H1 (cell line): ENCODE measurements around the gene PGLYRP4. TPM values are rescaled to one million over a fixed set of nuclear protein-coding genes. Genes with fewer than 3 reads are reported as not detected.

ENCODE experiments used
- CTCF ChIA-PET: fragments of 300-600 bp; sonication (Branson Sonifier 250); formaldehyde crosslinking; loops from one replicate; lab custom pipeline; 2021; ENCODE audit not compliant: partially characterized antibody; lab: Charles Lee
- POLR2A ChIA-PET: fragments of 300-600 bp; sonication (Branson Sonifier 250); formaldehyde crosslinking; loops from one replicate; lab custom pipeline; 2021; ENCODE audit warnings: inconsistent platforms; ENCODE audit not compliant: partially characterized antibody; lab: Charles Lee
- DNase-seq, 2 experiments: peaks; one replicate each; pipeline versions ENCODE4 v3.0.0 to v3.0.0-alpha.2; 2010 to 2022; ENCODE audit warnings: low spot score in 2 of 2, low read depth in 1 of 2, mixed read lengths in 1 of 2
- FAIRE-seq: peaks from 2 replicates; lab custom pipeline; 2011; peaks lifted over from hg19 to GRCh38; lab: Jason Lieb, UNC
- H2AFZ ChIP-seq: 2 replicates; pipeline ENCODE4 v1.8.1; 2012; ENCODE audit warnings: low read length, inconsistent platforms
- H2AK5ac ChIP-seq: 2 replicates; pipeline ENCODE4 v1.6.1; 2013; ENCODE audit warnings: low read depth, low read length
- H2BK120ac ChIP-seq: replicated peaks from 2 replicates; pipeline ENCODE3; 2013; ENCODE audit warnings: low read depth, low read length, inconsistent platforms
- H2BK12ac ChIP-seq: 2 replicates; pipeline ENCODE4 v1.6.1; 2013; ENCODE audit warnings: low read depth, low read length
- H2BK15ac ChIP-seq: 2 replicates; pipeline ENCODE4 v1.6.1; 2013; ENCODE audit warnings: low read length
- H2BK20ac ChIP-seq: 2 replicates; pipeline ENCODE4 v1.6.1; 2013; ENCODE audit warnings: low read length
- H2BK5ac ChIP-seq: 2 replicates; pipeline ENCODE4 v1.6.1; 2013; ENCODE audit warnings: low read depth, low read length
- H3K14ac ChIP-seq: 2 replicates; pipeline ENCODE4 v1.6.1; 2013; ENCODE audit warnings: inconsistent platforms; ENCODE audit not compliant: insufficient read length
- H3K18ac ChIP-seq: 2 replicates; pipeline ENCODE4 v1.6.1; 2013; ENCODE audit warnings: low read length; ENCODE audit errors: extremely low read depth
- H3K23ac ChIP-seq: 2 replicates; pipeline ENCODE4 v1.6.1; 2013; ENCODE audit warnings: inconsistent platforms; ENCODE audit not compliant: insufficient read length
- H3K23me2 ChIP-seq: 2 replicates; pipeline ENCODE4 v1.6.1; 2013; ENCODE audit warnings: low read depth, low read length
- H3K27ac ChIP-seq: 2 replicates; pipeline ENCODE4 v1.6.1; 2011; ENCODE audit warnings: low read depth, low read length, inconsistent platforms
- H3K27me3 ChIP-seq, 4 experiments: replicated peaks in 1 of 4; 1 replicate in 1 of 4; 2 replicates in 3 of 4; pipeline versions ENCODE4 v1.6.1 to v1.8.1; 2011 to 2013; ENCODE audit warnings: low read length in 3 of 4, mild to moderate bottlenecking in 3 of 4, inconsistent platforms in 2 of 4, mixed read lengths in 2 of 4, moderate library complexity in 1 of 4; ENCODE audit not compliant: control insufficient read depth in 3 of 4, insufficient read depth in 3 of 4; ENCODE audit errors: extremely low read depth in 1 of 4
- H3K36me3 ChIP-seq, 4 experiments: 2 replicates each; pipeline versions ENCODE4 v1.6.1 to v1.8.1; 2011 to 2013; ENCODE audit warnings: mild to moderate bottlenecking in 4 of 4, low read length in 3 of 4, moderate library complexity in 2 of 4, control low read depth in 1 of 4, inconsistent platforms in 1 of 4; ENCODE audit not compliant: insufficient read depth in 4 of 4, control insufficient read depth in 2 of 4
- H3K4ac ChIP-seq: replicated peaks from 2 replicates; pipeline ENCODE3; 2013; ENCODE audit warnings: low read length, low read depth, mixed read lengths, inconsistent platforms; ENCODE audit not compliant: insufficient read length
- H3K4me1 ChIP-seq, 4 experiments: replicated peaks in 1 of 4; 1 replicate in 1 of 4; 2 replicates in 3 of 4; pipeline versions ENCODE4 v1.6.1 to v1.8.1; 2011 to 2013; ENCODE audit warnings: low read length in 3 of 4, inconsistent platforms in 2 of 4, mixed read lengths in 1 of 4; ENCODE audit not compliant: insufficient read depth in 4 of 4, control insufficient read depth in 3 of 4
- H3K4me2 ChIP-seq, 2 experiments: 2 replicates each; pipeline versions ENCODE4 v1.6.1 to v1.8.1; 2011 to 2013; ENCODE audit warnings: low read depth in 2 of 2, low read length in 2 of 2, control low read depth in 1 of 2, inconsistent platforms in 1 of 2, mild to moderate bottlenecking in 1 of 2; ENCODE audit not compliant: insufficient read depth in 1 of 2
- H3K4me3 ChIP-seq, 4 experiments: fragments of 200-600, 300-600 bp in 1 of 4; sonication (generic), shearing (Covaris generic), sonication (Bioruptor Twin) in 1 of 4; 2 replicates each; pipeline versions ENCODE4 v1.5.1 to v1.8.1; 2011 to 2016; ENCODE audit warnings: low read length in 4 of 4, low read depth in 3 of 4, control low read depth in 2 of 4, inconsistent platforms in 2 of 4, mild to moderate bottlenecking in 2 of 4, mixed read lengths in 1 of 4, moderate library complexity in 1 of 4; ENCODE audit not compliant: insufficient read depth in 2 of 4; ENCODE audit errors: extremely low read depth in 1 of 4
- H3K56ac ChIP-seq: replicated peaks from 2 replicates; pipeline ENCODE3; 2013; ENCODE audit warnings: low read depth, mild to moderate bottlenecking, mixed read lengths, low read length, inconsistent platforms; ENCODE audit not compliant: insufficient read length
- H3K79me1 ChIP-seq: 2 replicates; pipeline ENCODE4 v1.6.1; 2013; ENCODE audit warnings: low read depth, low read length, control low read depth
- H3K79me2 ChIP-seq, 2 experiments: 2 replicates each; pipeline versions ENCODE4 v1.6.1 to v1.8.1; 2012 to 2013; ENCODE audit warnings: low read length in 2 of 2, mild to moderate bottlenecking in 2 of 2, inconsistent platforms in 1 of 2; ENCODE audit not compliant: insufficient read depth in 2 of 2, control insufficient read depth in 1 of 2
- H3K9ac ChIP-seq, 4 experiments: replicated peaks in 1 of 4; 1 replicate in 1 of 4; 2 replicates in 3 of 4; pipeline versions ENCODE4 v1.6.1 to v1.8.1; 2011 to 2013; ENCODE audit warnings: low read depth in 3 of 4, low read length in 3 of 4, control low read depth in 2 of 4, mild to moderate bottlenecking in 2 of 4, moderate library complexity in 2 of 4, inconsistent platforms in 1 of 4; ENCODE audit errors: extremely low read depth in 1 of 4
- H3K9me3 ChIP-seq, 2 experiments: 2 replicates each; pipeline versions ENCODE4 v1.6.1 to v1.8.1; 2012 to 2013; ENCODE audit warnings: mild to moderate bottlenecking in 2 of 2, moderate library complexity in 2 of 2, control low read depth in 1 of 2, inconsistent platforms in 1 of 2, low read depth in 1 of 2, low read length in 1 of 2, mixed read lengths in 1 of 2; ENCODE audit not compliant: insufficient read depth in 2 of 2
- H4K20me1 ChIP-seq, 2 experiments: replicated peaks in 1 of 2; 2 replicates each; pipeline versions ENCODE3 to v1.8.1; 2011 to 2013; ENCODE audit warnings: inconsistent platforms in 2 of 2, low read length in 2 of 2, mild to moderate bottlenecking in 1 of 2; ENCODE audit not compliant: insufficient read depth in 2 of 2, control insufficient read depth in 1 of 2
- H4K5ac ChIP-seq: 2 replicates; pipeline ENCODE4 v1.6.1; 2013; ENCODE audit warnings: low read length, low read depth, mixed read lengths, inconsistent platforms; ENCODE audit not compliant: insufficient read length
- H4K8ac ChIP-seq: 2 replicates; pipeline ENCODE4 v1.8.0; 2013; ENCODE audit warnings: mild to moderate bottlenecking, moderate library complexity, low read length, inconsistent platforms; ENCODE audit not compliant: insufficient read depth; ENCODE audit errors: extremely low read depth
- H4K91ac ChIP-seq: replicated peaks from 2 replicates; pipeline ENCODE3; 2013; ENCODE audit warnings: low read length, mixed read lengths, inconsistent platforms; ENCODE audit not compliant: insufficient read length
- BCL11A ChIP-seq, 2 experiments: IDR thresholded peaks; one replicate each; pipeline ENCODE4 v1.6.1; 2011; ENCODE audit warnings: low read depth in 2 of 2, low read length in 2 of 2, mild to moderate bottlenecking in 2 of 2
- CREB1 ChIP-seq: IDR thresholded peaks from 2 replicates; pipeline ENCODE4 v1.6.1; 2012; ENCODE audit warnings: inconsistent platforms
- CTBP2 ChIP-seq: IDR thresholded peaks from 2 replicates; pipeline ENCODE4 v1.7.0; 2011; ENCODE audit warnings: borderline replicate concordance, mild to moderate bottlenecking, moderate library complexity, mixed read lengths, low read length; ENCODE audit not compliant: insufficient read depth, insufficient read length
- E2F6 ChIP-seq: IDR thresholded peaks from 2 replicates; pipeline ENCODE4 v1.6.1; 2012; ENCODE audit warnings: inconsistent platforms
- GABPA ChIP-seq: IDR thresholded peaks from 2 replicates; pipeline ENCODE4 v1.6.1; 2011; ENCODE audit warnings: mild to moderate bottlenecking, low read length, moderate library complexity, borderline replicate concordance; ENCODE audit not compliant: insufficient read depth
- JUN ChIP-seq: IDR thresholded peaks from 2 replicates; pipeline ENCODE4 v1.6.1; 2011; ENCODE audit warnings: low read depth, mild to moderate bottlenecking, improper control_type of control experiment, low read length
- KDM4A ChIP-seq: IDR thresholded peaks from one replicate; pipeline ENCODE4 v1.7.1; 2012; ENCODE audit warnings: low read depth, mild to moderate bottlenecking, moderate library complexity, low read length, inconsistent platforms; ENCODE audit not compliant: severe bottlenecking
- MAFK ChIP-seq: IDR thresholded peaks from 2 replicates; pipeline ENCODE4 v1.6.1; 2012; ENCODE audit warnings: low read depth, mild to moderate bottlenecking, improper control_type of control experiment, low read length
- POU5F1 ChIP-seq: IDR thresholded peaks from 2 replicates; pipeline ENCODE4 v1.6.1; 2011; ENCODE audit warnings: low read depth, mild to moderate bottlenecking, low read length, moderate library complexity
- SIN3A ChIP-seq, 2 experiments: IDR thresholded peaks in 1 of 2; conservative IDR thresholded peaks in 1 of 2; 2 replicates each; pipeline ENCODE4 v1.6.1; 2011 to 2012; ENCODE audit warnings: low read length in 2 of 2, improper control_type of control experiment in 1 of 2, low read depth in 1 of 2, mild to moderate bottlenecking in 1 of 2
- SRF ChIP-seq: IDR thresholded peaks from 2 replicates; pipeline ENCODE4 v1.6.1; 2011; ENCODE audit warnings: mild to moderate bottlenecking, low read depth, low read length, moderate library complexity
- SUZ12 ChIP-seq: fragments of 200-600 bp; sonication (generic); IDR thresholded peaks from 2 replicates; pipeline ENCODE4 v1.6.1; 2012; ENCODE audit warnings: mild to moderate bottlenecking, inconsistent platforms, low read length, moderate library complexity, mixed read lengths
- TEAD4 ChIP-seq: IDR thresholded peaks from 2 replicates; pipeline ENCODE4 v1.6.1; 2012; ENCODE audit warnings: low read depth, low read length, inconsistent platforms, mixed read lengths
- WGBS, 2 experiments: shearing (Covaris generic) in 1 of 2; methylation state at CpG; one replicate each; pipeline versions ENCODE4 v1.1.6 to v1.1.7; 2013 to 2015; ENCODE audit warnings: low lambda C conversion rate in 2 of 2, mixed read lengths in 2 of 2, inconsistent platforms in 1 of 2, low coverage in 1 of 2, missing lambda C conversion rate in 1 of 2; ENCODE audit not compliant: insufficient replicate concordance in 2 of 2, insufficient coverage in 1 of 2, insufficient read length in 1 of 2; ENCODE audit errors: extremely low coverage in 1 of 2, missing lambda C conversion rate in 1 of 2; 5-methylcytosine and 5-hydroxymethylcytosine counted together
- polyA plus RNA-seq, 7 experiments: library from polyadenylated mRNA; depleted of rRNA in 3 of 7; stranded (reverse) in 5 of 7; unstranded in 2 of 7; fragments of >200 nt in 5 of 7; fragments of 200-250 nt in 2 of 7; gene quantifications; 1 replicate in 5 of 7; 2 replicates in 1 of 7; 4 replicates in 1 of 7; pipeline versions ENCODE4 v1.2.1 to v1.2.3, GENCODE V29; 2011 to 2013; ENCODE audit warnings: missing spikeins in 2 of 7, mixed read lengths in 2 of 7
- total RNA-seq: library from RNA; stranded (reverse); fragmentation: NEBNext Ultra II Directional; extraction: Animal tissue kit (Norgen Biotek cat#: 25700); gene quantifications from 2 replicates; pipeline ENCODE4 v1.2.1, GENCODE V29; 2021

PGLYRP4 gene
- total and polyA plus RNA-seq, 2 of the 8 experiments (the other 6 are each of a cell fraction or from before 2014, with no cell fraction given): not detected

- WGBS, 2 experiments: 56% methylated on average over 1 of the region's 1 CpG; no CpG with 5 or more reads in 1 of the 2 experiments
- Histone ChIP-seq H4K20me1 (no peaks in the 10 kb centered on the region), H3K23ac (no peak overlapping the region), H4K91ac (no peak overlapping the region), H3K79me1 (no peaks in the 10 kb centered on the region), H2AK5ac (no peak overlapping the region), H4K5ac (no peak overlapping the region), H3K14ac (no peak overlapping the region), H2BK5ac (no peak overlapping the region), H3K23me2 (no peaks in the 10 kb centered on the region), H3K9ac (no peak overlapping the region), H3K9me3 (no peaks in the 10 kb centered on the region), H3K18ac (no peak overlapping the region), H3K79me2 (no peaks in the 10 kb centered on the region), H3K27me3 (no peaks in the 10 kb centered on the region), H3K4me1 (no peaks in the 10 kb centered on the region), H2BK12ac (no peak overlapping the region), H2BK15ac (no peak overlapping the region), H2BK120ac (no peak overlapping the region), H2BK20ac (no peak overlapping the region), H4K8ac (no peak overlapping the region), H3K4me2 (no peak overlapping the region), H3K4me3 (no peak overlapping the region), H2AFZ (no peak overlapping the region), H3K27ac (no peak overlapping the region), H3K4ac (no peak overlapping the region), H3K56ac (no peak overlapping the region), H3K36me3 (no peaks in the 10 kb centered on the region)
- peak in 1 of 2 experiments; percentile 35 for DNase-seq
- CTCF ChIA-PET: interaction anchor here (1.9 to 8.5 kb wide), 3 partner anchors 12 to 277 kb away, joined by 5 to 360 read pairs (median 15); partner anchors contain the start of gene S100A13
- POLR2A ChIA-PET: no interaction called here
- FAIRE-seq: no peak
- TF ChIP-seq GABPA (no peak), SRF (no peak), CREB1 (no peak), KDM4A (no peak), CTBP2 (no peak), POU5F1 (no peak), SUZ12 (no peak), E2F6 (no peak), BCL11A (IDR thresholded peaks at IDR 0.05; ENCODE audit: low read depth in 2 of 2, low read length in 2 of 2) (no peak), MAFK (no peak), TEAD4 (no peak), SIN3A (conservative IDR thresholded peaks at IDR 0.05 in 1 of 2, IDR thresholded peaks at IDR 0.05 in 1 of 2; ENCODE audit: low read depth in 1 of 2, low read length in 2 of 2) (no peak), JUN (no peak)
These were observed 1.8 kb upstream of the PGLYRP4 start for GRCh38 chr1:153350321-153350957.
